Loucy (cell line): ENCODE results near the gene PRRX2.

Experiments
- EZH2phosphoT487 ChIP-seq: fragments of 200-600 bp; IDR thresholded peaks from 2 replicates; pipeline ENCODE4 v1.6.1; 2018; ENCODE audit warnings: antibody characterized with exemption, mild to moderate bottlenecking, moderate library complexity, borderline replicate concordance
- TF ChIP-seq, protein P1 (sequence below): fragments of 200-600 bp; sonication (generic); conservative IDR thresholded peaks from 2 replicates; pipeline ENCODE4 v1.5.1; 2014; ENCODE audit warnings: mild to moderate bottlenecking, antibody characterized with exemption, low read length

DNA sequence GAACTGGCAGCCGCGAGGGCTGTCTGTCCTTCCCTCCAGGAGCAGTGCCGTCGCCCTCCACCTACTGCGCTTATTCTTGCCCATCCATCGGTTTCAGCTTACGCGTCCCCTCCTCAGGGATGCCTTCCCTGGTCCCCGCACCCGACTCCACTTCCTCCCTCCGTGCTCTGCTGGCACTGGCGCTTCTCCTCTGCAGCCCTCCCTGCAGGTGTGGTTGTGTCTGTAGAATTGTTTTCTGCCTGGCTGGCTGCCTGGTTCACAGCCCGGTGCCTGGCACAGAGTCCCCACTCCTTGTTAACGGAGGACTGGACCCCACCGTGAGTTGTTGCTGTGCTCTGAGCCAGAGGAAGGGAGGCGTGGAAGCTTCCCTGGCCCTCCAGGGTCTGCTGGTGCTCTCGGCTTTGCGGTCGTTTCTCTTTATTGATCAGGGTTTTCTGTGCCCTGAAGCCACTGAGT lies 33.7 kb upstream of the PRRX2 start:
- TF ChIP-seq, protein P1, sequence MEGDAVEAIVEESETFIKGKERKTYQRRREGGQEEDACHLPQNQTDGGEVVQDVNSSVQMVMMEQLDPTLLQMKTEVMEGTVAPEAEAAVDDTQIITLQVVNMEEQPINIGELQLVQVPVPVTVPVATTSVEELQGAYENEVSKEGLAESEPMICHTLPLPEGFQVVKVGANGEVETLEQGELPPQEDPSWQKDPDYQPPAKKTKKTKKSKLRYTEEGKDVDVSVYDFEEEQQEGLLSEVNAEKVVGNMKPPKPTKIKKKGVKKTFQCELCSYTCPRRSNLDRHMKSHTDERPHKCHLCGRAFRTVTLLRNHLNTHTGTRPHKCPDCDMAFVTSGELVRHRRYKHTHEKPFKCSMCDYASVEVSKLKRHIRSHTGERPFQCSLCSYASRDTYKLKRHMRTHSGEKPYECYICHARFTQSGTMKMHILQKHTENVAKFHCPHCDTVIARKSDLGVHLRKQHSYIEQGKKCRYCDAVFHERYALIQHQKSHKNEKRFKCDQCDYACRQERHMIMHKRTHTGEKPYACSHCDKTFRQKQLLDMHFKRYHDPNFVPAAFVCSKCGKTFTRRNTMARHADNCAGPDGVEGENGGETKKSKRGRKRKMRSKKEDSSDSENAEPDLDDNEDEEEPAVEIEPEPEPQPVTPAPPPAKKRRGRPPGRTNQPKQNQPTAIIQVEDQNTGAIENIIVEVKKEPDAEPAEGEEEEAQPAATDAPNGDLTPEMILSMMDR: no peak
- TF ChIP-seq EZH2phosphoT487: no peak
